Testis (tissue), 2 donors: ENCODE data around the gene OR10H4.

Experiments
- CTCF ChIP-seq, 3 experiments: fragments of 450-650 bp in 2 of 3; fragments of 200-600 bp in 1 of 3; sonication (generic) in 1 of 3; IDR thresholded peaks; one replicate each; pipeline ENCODE4 v1.5.1; 2016 to 2019; ENCODE audit warnings: antibody characterized with exemption in 3 of 3, mild to moderate bottlenecking in 2 of 3, moderate library complexity in 1 of 3
- POLR2A ChIP-seq: fragments of 450-650 bp; IDR thresholded peaks from one replicate; pipeline ENCODE4 v1.6.1; 2017; ENCODE audit warnings: antibody characterized with exemption, mild to moderate bottlenecking, moderate library complexity

- TF ChIP-seq CTCF (IDR thresholded peaks at IDR 0.05) (no peak), POLR2A (no peak)
Measured at GRCh38 chr19:15962319-15962718, 13.5 kb downstream of the OR10H4 start.
